Superior temporal gyrus (tissue), 1 donor: ENCODE data around the gene MYOF.
"Not testable (repeated sequence)": the region's sequence is repeated elsewhere in the genome, so short reads cannot be mapped to it uniquely, and the experiment has no call there.

Source experiments
- DNase-seq: peaks from one replicate; pipeline ENCODE4 v3.0.0-alpha.2; 2016; ENCODE audit errors: extremely low spot score

The MYOF gene

DNA sequence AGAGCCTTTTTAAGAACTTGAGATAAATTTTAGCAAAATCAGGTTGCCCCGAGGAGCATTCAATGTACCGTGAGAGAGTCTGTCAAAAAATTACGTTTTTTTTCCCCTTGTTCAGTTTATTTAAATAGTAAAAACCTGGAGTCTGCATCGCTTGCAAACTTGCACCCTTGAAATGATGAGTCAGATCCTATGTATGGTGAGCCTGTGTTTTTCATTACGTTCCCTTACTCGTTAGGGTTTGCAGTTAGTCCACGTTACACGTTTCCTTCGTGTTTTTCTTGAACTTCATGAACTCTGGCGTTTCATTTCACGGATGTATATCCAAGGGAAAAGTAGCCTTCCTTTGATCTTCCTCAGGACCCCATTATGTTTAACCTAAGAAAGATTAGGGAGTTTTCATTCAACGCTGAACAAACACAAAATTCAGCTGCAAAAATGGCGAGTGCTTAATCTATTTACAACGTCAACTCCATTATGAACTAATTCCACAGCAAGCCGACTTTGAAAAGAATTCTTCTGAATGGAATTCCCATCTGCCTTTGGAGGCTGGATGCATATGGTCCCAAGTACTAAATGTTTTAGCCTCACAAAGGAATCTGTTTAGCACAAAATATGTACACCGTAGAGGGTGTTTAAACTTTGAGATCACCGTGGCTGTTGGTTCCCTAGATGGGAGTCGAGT lies 182.4 kb downstream of the MYOF start:
- DNase-seq = no peak

DNA sequence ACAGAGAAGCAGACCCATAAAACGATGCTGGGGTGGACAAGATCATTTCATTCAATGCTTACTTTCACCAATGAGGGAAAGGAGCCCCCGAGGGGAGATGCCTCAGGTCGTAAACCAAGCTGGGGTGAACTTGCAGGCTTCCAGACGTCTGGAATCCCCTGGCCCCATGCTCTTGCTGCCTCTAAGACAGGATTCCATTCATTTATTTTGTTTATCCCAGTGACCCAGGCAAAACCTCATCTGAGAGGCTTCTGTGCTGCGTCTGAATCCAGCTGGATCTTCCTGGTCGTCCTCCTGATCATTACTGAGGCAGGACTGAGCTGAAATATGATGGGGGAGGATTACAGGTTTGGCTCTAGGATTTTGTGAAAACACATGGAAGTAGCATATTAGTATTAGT lies 182.9 kb downstream of the MYOF start:
- no peak for DNase-seq

DNA sequence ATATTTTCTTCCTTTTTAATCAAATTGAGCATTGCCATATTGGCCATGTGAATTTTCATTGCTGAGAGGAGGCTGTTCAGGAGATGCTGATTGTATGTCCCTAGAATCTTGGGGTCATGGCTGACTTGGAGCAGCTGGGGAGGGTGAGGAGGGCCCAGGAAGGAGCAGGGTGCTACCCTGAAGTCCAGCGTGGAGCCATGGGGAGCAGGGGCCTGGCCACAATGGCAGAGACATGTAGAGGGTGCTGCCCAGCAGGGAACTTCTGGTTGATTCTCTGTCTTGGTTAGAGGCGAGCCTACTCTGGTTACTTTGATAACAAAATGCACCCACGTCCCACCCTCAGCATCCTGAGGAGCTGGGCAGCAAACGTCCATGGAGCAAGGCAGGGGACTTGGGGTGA lies 186.0 kb downstream of the MYOF start:
- no peak for DNase-seq

DNA sequence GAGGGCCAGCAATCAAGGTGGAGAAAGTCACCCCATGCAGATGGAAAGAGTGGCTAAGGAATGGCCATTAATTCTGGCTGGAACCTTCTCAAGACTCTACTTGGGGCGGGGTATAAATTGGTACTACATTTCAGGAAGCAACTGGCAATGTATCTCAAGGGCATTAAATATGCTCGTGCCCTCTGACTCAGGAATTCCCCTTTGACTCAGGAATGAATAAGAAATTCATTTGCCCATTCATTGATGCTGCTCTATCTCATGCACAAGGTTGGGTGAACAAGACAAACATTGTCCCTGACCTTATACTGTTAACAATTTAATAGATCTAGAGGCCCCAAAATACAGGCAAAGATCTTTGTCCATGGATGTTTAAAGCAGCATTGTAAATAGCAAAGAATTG lies 188.1 kb downstream of the MYOF start:
- no peak for DNase-seq

DNA sequence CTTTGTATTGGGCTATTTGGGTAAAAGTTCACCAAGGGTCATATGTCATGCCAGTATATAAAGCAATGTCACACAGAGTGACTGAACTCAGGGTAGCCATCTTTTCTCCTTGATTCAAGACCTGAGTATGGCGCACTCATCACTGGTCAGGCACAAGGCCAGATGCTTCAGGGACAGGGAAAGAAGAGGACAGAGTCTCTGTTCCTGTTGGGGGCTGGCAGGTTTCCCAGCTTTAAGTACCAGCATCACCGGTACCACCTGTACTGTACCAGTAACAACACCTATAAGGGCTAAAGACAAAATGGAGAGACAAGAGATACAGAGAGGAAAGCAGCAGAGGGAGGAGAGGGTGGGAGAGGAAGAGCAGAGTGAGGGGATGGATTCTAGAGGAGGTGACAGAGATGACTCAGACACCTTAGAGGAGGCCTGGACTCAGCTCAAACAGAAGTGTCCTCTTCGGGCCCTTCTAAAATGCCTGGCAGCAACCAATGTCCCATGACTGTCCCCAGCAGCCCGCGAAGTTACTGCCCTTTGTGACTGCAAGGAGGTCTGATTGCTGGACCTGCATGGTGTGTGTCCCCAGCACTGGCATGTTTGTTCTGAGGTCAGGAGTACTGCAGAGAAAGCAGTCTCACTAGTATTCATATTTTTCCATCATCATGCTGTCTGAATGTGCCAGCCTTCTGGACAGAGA lies 191.3 kb downstream of the MYOF start:
- no peak for DNase-seq

DNA sequence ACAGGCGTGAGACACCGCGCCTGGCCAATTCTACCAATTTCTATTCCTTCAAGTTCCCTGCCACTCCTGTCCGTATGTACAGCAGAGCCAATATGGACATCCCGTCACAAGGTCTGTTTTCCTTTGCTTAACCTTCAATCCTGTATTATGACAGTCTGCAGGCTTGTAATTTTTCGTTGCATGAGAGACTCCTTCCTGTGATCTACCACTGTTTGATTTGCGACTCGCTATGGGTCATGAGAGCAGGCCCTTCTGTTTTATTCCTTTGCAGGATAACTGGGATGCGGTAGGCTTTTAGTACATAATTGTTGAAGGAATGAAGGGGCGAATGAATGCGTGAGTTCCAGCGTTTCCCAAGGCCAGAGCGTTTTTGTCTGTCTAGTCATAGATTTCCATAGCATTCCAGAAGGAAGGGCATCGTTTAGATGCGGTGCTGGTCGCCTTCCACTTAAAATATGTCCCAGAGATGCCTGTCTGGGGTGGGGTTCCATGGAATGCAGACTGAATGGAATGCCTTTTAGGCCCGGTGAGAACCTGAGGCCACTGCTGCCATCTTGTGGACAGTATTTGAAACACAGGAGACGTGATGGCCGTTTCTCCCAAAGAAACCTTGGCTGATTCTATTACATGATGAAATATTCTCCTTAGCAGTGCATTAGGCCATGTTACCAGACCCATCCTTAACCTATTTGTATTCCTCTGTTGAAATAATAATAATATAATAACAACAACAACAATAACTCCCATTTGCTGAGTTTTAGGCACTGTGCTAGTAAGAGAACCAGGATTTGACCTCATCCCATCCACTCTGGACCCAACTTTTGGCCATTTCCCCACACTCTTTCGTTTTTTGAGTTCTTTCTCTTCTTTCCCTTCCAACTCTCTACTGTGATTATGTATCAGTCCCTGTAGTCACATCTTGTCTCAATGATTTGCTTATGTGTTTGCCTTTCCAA lies 193.2 kb downstream of the MYOF start:
- DNase-seq = peak; percentile 87

DNA sequence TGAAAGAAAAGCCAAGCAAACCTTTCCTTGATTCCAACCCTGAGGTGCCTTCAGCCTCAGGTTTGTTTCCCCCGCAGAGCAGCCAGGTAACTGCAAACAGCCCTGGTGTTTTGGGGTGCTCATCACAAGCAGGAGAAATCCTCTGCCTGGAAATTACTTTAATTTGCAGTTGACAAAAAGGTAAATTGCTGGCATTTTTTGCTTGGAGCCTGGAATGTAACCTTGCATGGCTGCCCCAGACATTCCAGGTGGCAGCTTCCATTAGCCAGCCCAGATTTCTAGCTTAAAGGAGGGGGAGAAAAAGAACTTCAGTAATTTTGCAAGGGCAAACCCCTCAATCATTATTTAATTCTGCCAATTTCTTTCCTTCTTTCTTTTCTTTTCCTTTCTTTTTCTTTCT lies 194.4 kb downstream of the MYOF start:
- DNase-seq = no peak

DNA sequence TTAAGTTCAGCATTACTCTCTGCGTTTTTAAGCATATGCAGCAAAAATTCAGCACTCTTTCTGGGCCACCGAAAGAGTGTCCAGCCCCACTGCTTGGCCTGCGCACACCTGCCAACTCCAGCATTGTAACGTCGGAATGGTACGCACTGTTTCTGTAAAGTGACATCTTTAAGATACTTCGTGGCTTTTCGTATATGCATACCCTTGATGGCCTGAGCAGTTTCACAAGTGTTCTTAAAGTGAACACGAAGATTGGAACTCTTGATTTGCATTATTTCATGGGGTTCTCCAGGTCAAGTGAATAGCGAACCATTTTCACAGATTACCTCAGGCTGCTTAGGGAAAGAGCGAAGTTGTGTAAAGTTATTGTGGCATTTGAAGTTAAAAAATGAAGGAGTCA lies 197.9 kb downstream of the MYOF start:
- DNase-seq = not testable (repeated sequence)

DNA sequence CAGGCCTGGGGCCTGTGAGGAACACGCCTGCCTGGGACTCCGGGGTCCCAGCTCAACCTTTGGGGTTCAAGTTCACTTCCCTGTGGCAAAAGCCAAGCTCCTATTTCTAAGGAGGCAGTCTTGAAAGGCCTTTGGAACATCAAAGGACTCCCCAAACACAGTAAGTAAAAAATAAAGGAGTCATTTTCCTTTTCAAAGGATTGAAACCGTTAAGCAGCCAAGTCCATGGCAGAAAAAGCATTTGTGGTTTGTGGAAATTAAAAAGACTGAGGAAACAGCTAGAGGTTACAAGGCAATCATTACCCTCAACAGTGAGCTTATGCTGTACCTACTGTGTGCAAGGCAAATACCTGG lies 200.8 kb downstream of the MYOF start:
- no peak for DNase-seq

DNA sequence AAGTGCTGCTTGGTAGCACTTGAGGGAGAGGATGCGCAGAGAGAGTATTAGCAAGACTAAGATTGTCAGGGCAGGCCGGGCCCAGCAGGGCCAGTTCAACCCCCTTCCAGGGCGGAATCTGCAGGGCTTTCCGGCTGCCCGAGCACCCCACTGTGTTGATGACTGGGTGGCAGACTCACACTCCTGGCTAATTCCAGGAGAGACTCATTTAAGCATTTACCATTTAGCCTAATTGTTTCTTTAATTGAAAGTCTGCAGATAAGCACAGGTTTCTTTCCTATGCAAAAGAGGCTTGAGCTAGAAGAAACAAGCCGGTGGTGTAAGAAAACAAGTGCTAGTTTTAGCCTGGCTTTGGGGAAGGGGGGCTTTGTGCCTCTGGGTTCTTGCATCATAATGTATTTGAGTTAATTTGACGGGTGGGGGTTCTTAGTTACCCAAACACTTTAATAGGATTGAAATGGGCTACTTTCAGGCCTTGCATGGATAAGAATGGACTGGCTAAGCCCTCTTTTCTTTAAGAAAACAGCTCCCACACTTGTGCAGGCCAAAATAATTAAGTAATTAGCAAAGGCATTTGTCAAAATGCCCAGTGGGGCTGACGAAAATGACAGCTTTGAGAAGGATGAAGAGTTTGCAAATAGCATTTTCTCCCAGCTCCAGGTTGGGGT lies 201.3 kb downstream of the MYOF start:
- DNase-seq = no peak

DNA sequence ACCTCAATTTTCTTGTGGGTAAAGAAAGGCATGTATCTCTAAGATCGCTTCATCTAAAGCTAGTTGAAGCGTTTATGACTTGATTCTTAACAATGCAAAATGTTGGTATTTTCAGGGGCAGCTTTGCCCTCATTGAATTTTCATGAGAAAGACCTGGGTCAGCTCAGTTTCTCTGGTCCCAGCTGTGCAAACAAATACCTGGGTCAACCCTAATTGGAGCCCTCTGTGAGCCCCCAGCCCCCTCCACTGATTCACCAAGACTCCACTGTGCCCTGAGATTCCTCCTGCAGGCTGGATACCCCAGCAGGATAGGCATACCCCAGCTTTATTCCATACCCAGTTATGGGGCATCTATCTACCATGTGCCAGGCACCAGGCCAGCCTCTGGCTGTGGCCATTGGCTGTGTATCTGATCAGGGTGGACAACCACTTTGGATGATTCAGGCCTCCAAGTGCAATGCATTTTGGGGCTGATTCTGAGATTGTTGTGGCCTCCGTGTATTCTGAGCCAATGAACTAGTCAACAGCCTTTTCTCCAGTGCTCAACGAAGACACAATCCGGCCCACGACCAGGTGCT lies 201.9 kb downstream of the MYOF start:
- DNase-seq = no peak

DNA sequence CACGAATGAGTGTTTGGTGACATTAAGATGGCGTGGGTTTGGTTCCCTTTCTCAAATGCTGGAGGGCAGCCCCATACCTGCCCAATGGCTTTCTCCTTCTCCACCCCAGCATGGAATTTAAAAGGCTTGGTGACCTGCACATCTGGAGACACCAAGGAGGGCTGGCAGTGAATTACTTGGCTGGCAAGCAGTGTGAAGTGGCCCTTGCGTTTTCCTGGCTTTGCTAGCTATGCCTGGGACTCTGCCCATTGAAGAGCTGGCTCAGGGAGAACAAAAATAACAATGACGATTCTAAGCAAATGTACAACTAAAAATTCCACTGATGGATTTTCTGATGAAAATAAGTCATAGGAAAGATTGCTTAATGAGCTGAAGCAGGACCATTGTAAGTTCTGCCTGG lies 204.8 kb downstream of the MYOF start:
- DNase-seq = no peak

DNA sequence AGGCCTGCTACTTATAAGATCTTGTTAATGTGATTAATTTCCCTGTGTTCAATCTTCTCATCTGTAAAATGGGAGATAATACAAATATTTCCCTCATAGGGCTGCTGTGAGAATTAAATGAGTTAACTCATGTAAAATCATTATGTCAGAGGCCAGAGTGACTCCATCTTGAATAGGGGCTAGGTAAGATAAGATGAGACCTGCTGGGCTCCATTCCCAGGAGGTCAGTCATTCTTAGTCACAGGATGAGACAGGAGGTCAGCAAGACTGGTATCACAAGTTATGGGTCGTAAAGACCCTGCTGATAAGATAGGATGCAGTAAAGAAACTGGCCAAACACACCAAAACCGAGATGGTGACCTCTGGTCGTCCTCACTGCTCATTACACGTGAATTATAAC lies 207.7 kb downstream of the MYOF start:
- DNase-seq = no peak

DNA sequence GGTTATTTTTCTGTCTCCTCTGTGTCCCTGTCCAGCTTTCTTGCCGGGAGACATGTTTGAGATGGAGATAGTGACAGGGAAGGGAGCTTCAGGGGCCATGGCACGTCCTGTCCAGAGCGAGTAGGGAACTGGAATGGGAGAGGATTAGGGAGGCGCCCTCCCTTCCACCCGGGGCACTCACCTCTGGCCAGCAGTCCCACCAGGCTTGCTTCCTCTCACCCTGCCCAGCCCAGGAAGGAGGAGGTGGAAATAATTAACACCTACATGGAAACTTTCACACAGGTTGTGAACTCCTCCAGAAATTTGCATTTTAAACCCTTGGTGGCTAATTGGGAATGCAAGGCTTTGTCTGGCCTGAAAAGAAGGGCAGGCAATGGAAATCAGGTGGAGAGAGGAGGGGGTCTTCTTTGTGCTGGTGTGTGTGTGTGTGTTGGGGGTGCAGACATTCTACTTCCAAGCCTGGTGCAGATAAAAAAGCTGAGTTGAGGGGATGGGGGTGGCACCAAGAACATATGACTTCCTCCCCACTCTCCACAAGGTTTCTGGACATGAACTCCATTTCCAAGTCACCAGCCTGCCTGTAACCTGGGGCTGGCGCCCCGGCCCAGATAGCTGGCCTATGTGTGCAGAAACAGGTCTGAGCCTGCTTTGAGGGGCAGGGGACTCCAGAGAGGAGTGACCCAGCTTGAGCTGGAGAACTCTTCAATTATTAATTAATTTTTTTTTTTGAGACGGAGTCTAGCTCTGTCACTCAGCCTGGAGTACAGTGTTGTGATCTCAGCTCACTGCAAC lies 209.1 kb downstream of the MYOF start:
- no peak for DNase-seq

DNA sequence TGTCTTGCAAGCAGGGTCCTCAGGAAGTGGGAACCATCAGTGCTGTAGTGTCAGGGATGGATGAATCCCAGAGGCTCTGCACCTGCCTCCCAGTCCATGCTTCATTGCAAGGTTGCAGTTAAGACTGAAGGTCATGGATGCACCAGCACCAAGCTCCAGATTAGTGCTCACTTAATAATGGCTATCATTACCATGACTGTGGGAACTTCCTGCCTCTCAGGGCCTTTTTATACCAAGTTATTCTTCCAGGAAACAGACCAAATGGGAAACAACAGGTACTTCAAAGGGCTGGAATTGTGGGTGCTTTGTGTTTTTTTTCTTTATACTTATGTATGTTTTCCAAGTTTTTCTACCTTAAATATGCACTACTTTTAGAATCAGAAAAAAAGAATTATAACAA lies 210.8 kb downstream of the MYOF start:
- no peak for DNase-seq

DNA sequence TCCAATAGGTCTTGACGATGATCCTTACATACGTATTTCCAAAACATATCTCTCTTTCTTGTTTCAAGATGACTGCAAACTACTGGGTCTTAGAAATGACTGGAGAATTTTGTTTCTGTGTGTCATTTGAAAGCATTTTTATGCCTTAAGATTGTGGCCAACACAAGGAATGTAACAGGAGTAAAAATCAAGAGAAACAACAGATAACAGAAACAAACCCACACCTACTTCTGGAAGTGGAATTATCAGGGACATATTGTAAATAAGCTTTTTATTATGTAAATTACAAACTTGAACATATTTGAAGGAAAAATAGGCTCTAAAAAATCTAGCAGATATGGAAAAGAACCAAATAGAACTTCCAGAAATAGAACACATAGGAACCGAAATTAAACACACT lies 212.9 kb downstream of the MYOF start:
- no peak for DNase-seq

DNA sequence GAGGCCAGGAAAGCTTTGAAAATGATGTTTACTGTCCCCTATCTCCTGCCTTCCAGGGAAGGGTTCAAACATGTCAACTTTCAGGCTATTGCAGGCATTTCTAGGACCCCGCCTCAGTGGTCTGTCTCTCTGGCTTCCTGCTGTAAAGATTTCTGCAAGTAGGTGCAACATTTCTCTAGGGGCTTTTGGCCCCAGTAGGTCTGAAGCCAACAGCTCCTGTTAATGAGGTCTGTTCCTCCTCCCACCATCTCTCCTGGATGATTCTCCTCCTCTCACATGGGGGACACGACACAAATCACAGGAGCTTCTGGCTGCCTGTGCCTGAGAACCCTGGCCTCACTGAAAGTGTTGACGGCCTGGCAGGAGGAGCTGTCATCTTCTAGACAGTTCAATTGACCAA lies 214.1 kb downstream of the MYOF start:
- no peak for DNase-seq

DNA sequence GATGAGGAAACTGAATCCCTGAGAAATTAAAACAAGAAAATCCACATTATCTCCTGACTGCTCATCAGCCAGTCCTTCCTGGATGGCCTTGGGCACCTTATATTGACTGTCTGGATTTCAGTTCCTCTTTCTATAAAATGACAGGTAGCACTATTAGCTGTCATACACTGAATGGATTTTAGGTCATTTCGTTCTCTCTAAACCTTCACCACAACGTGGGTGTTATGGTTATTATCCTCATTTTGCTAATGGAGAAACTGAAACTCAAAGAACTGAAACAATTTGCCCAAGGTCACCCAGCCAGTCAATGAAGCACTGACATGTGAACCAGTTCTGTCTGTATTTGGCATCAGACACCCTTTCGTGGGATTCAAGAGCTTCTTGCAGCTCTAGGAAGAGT lies 214.6 kb downstream of the MYOF start:
- DNase-seq = no peak

DNA sequence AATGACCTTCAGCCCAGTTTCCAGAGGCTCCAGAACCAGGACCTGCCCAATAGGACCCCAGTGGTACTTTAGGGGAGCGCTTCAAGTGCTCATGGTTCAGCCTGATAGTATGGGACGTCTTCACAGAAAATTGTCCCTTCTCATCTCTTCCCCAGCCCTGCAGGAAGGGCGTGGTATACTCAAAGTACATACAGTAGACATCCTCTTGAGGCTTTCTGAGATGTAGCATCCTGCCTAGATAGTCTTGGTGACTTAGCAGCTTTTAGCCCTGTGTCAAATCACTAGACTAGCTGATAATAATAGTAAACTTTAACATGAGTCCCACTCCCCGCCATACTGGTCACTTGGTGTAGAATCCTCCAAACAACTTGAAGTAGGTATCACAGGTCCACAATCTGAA lies 215.3 kb downstream of the MYOF start:
- DNase-seq = no peak

DNA sequence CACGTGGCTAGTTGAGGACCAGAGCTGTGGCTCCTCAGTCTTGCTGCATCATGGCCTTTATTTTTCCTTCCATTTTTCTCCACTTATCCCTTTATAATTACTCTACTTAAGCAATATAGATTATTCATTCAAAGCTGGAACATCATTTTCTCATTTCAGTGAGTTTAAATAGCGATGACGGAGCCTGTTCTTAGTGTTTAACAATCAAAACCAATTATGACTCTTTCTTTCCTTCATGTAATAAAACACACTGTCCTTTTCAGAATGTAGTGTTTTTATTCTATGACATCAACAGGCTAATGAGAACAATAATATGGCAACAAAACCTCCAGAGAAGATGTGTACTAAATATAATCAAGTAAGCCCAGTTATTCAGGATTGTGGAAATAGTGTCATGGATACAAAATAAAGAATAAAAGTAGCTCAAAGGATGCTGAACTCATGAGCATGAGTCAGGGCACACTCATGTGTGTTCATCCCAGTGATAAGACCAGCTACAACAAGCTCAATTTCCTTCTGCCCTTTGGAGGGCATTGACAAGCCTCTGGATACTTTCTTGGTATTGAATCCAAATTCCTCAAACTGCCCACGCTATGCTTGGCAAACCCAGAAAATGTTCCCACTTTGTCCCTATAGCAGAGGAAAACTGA lies 220.0 kb downstream of the MYOF start:
- no peak for DNase-seq

DNA sequence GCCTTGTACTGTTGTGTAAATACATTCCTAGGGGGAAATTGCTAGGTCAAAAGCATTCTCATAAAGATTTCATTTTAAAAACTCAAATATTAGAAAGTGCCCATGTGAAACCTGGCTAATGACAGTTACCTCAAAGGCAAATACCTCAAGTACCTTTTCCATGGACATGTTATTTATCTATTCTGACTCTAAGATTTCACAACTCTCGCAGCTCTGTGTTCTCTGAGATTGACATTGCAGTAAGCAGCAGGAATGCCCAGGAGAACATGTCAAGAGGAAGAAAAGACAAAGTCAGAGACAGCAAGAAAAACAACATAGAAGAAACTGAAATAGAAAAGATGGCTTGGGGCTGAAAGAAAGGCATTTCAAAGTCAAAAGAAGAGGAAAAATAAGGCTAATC lies 221.0 kb downstream of the MYOF start:
- no peak for DNase-seq
